HG03175 (cell line): ENCODE data around the gene PCDHB8.
"Not testable (repeated sequence)": the region's sequence is repeated elsewhere in the genome, so short reads cannot be mapped to it uniquely, and the experiment has no call there.

Experiments
- ATAC-seq: cut with Tn5 transposase; IDR thresholded peaks from one replicate; pipeline ENCODE4 v1.9.1; 2021; ENCODE audit warnings: mild to moderate bottlenecking, moderate library complexity; ENCODE audit not compliant: unreplicated experiment

The PCDHB8 gene

DNA sequence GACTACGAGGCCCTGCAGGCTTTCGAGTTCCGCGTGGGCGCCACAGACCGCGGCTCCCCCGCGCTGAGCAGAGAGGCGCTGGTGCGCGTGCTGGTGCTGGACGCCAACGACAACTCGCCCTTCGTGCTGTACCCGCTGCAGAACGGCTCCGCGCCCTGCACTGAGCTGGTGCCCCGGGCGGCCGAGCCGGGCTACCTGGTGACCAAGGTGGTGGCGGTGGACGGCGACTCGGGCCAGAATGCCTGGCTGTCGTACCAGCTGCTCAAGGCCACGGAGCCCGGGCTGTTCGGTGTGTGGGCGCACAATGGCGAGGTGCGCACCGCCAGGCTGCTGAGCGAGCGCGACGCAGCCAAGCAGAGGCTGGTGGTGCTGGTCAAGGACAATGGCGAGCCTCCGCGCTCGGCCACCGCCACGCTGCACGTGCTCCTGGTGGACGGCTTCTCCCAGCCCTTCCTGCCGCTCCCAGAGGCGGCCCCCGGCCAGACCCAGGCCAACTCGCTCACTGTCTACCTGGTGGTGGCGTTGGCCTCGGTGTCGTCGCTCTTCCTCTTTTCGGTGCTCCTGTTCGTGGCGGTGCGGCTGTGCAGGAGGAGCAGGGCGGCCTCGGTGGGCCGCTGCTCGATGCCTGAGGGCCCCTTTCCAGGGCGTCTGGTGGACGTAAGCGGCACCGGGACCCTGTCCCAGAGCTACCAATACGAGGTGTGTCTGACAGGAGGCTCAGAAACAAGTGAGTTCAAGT is 6.7 kb downstream of the PCDHB8 start:
- not testable (repeated sequence) for ATAC-seq

DNA sequence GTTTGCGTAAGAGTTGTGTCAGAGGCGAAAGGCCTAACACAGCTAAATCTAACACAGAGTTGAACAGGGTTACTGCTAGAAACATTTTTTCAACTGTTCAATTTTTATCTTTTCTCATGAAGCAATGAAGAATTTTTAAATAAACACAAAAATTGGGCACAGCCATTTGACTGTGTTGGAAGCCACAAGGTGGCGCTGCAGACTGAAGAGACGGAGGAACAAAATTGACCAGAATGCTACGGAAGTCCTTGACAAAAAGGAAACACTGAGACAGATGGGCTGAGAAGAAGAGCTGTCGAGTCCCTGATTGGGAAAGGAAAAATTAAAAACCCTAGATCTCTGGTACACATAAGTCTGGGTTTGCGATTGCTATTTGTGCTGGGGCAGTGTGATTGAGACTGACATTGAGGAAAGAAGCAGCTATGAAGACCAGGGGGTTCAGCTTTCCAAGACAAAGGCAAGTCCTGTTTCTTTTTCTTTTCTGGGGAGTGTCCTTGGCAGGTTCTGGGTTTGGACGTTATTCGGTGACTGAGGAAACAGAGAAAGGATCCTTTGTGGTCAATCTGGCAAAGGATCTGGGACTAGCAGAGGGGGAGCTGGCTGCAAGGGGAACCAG is 9.4 kb downstream of the PCDHB8 start, which contains the start of gene PCDHB9:
PCDHB9 (plus strand) TSS at position 265 of the 616 bp plus-strand sequence; CDS start at position 423, 158 bp downstream.
- no peak for ATAC-seq

DNA sequence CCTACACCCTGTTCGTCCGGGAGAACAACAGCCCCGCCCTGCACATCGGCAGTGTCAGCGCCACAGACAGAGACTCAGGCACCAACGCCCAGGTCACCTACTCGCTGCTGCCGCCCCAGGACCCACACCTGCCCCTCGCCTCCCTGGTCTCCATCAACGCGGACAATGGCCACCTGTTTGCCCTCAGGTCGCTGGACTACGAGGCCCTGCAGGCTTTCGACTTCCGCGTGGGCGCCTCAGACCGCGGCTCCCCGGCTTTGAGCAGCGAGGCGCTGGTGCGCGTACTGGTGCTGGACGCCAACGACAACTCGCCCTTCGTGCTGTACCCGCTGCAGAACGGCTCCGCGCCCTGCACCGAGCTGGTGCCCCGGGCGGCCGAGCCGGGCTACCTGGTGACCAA is 11.1 kb downstream of the PCDHB8 start:
- not testable (repeated sequence) for ATAC-seq

DNA sequence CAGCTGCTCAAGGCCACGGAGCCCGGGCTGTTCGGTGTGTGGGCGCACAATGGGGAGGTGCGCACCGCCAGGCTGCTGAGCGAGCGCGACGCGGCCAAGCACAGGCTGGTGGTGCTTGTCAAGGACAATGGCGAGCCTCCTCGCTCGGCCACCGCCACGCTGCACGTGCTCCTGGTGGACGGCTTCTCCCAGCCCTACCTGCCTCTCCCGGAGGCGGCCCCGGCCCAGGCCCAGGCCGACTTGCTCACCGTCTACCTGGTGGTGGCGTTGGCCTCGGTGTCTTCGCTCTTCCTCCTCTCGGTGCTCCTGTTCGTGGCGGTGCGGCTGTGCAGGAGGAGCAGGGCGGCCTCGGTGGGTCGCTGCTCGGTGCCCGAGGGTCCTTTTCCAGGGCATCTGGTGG is 11.5 kb downstream of the PCDHB8 start:
- not testable (repeated sequence) for ATAC-seq

DNA sequence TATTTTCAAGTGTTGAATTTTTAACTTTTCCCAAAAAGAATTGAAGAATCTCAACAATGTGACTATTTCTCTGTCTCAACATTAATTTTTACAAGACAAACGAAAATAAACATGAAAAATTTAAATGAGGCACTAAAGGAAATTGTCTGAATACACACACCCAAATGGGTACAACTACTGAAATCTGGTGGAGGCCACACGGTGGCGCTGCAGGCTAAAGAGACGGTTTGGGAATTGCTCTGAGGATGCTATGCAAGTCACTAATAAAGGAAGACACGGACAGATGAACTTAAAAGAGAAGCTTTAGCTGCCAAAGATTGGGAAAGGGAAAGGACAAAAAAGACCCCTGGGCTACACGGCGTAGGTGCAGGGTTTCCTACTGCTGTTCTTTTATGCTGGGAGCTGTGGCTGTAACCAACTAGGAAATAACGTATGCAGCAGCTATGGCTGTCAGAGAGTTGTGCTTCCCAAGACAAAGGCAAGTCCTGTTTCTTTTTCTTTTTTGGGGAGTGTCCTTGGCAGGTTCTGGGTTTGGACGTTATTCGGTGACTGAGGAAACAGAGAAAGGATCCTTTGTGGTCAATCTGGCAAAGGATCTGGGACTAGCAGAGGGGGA is 14.6 kb downstream of the PCDHB8 start, which contains the start of gene PCDHB10:
PCDHB10 (plus strand) TSS at position 244 of the 616 bp plus-strand sequence; CDS start at position 444, 200 bp downstream.
- no peak for ATAC-seq

DNA sequence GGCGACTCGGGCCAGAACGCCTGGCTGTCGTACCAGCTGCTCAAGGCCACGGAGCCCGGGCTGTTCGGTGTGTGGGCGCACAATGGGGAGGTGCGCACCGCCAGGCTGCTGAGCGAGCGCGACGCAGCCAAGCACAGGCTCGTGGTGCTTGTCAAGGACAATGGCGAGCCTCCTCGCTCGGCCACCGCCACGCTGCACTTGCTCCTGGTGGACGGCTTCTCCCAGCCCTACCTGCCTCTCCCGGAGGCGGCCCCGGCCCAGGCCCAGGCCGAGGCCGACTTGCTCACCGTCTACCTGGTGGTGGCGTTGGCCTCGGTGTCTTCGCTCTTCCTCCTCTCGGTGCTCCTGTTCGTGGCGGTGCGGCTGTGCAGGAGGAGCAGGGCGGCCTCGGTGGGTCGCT is 16.7 kb downstream of the PCDHB8 start:
- not testable (repeated sequence) for ATAC-seq

DNA sequence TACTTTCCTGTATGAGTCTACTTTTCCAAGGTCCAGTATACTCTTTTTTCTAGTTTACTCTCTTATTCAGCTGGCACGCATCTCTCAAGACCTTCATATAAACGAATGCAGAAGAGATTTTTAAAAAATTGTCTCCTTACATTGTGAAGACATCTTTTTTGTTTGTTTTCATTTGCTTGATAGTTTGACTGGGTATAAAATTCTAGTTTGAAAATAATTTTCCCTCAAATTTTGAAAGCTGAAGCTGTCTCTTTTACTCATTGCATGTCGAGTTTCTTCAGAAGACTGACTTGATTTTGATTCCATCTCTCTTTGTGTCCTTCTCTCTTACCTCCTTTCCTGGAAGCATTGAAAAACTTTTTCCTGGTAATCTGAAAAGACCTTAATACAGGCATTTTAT is 18.8 kb downstream of the PCDHB8 start:
- ATAC-seq = no peak

DNA sequence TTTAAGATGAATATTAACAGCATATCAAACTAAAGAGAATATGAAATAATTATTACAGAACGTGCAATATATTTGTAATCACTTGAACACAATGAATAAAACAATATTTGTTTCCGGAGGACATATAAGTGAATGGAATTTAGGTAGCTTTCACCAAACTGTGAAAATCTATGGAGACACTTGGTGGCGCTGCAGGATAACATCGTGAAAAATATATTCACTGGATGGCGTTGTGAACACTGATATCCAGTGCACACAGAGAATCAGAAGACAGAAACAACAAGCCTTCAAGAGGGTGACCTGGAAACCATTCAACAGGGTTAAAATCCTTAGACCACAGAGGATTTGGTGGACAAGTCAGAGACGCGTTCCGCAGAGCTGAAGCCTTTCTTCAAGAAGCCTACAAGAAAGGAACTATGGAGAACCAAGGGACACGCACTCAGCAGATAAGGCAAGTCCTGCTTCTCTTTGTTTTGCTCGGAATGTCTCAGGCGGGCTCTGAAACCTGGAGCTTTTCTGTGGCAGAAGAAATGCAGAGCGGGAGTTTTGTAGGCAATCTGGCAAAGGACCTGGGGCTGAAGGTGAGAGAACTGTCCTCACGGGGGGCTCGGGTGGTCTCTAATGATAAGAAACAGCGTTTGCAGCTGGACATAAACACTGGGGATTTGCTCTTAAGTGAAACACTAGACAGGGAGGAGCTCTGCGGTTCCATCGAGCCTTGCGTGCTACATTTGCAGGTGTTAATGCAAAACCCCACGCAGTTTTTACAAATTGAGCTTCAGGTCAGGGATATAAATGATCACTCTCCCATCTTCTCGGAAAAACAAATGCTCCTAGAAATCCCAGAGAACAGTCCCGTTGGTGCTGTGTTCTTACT is 22.0 kb downstream of the PCDHB8 start, which contains the start of gene PCDHB11:
PCDHB11 (plus strand) TSS at position 269 of the 877 bp plus-strand sequence; CDS start at position 417, 148 bp downstream.
- no peak for ATAC-seq

DNA sequence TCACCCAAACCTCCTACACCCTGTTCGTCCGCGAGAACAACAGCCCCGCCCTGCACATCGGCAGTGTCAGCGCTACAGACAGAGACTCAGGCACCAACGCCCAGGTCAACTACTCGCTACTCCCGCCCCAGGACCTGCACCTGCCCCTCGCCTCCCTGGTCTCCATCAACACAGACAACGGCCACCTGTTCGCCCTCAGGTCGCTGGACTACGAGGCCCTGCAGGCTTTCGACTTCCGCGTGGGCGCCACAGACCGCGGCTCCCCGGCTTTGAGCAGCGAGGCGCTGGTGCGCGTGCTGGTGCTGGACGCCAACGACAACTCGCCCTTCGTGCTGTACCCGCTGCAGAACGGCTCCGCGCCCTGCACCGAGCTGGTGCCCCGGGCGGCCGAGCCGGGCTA is 23.5 kb downstream of the PCDHB8 start:
- ATAC-seq = not testable (repeated sequence)

DNA sequence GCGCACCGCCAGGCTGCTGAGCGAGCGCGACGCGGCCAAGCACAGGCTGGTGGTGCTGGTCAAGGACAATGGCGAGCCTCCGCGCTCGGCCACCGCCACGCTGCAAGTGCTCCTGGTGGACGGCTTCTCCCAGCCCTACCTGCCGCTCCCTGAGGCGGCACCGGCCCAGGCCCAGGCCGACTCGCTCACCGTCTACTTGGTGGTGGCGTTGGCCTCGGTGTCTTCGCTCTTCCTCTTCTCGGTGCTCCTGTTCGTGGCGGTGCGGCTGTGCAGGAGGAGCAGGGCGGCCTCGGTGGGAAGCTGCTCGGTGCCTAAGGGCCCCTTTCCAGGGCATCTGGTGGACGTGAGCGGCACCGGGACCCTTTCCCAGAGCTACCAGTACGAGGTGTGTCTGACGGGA is 24.1 kb downstream of the PCDHB8 start:
- ATAC-seq = not testable (repeated sequence)

DNA sequence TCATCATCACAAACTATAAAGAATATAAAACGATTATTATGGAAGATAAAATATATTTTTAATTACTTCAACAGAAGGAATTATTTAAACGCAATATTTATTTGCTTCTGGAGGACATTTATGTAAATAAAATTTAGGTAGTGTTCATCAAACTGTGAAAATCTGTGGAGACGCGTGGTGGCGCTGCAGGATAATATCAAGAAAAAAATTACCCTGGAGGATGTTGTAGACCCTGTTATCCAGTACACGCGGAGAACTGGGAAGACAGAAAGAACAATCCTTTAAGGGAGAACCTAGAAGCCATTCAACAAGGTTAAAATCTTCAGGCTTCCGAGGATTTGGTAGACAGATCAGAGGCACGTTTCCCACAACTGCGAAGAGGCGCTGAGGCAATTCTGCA is 30.9 kb downstream of the PCDHB8 start, which contains the start of gene PCDHB12:
PCDHB12 (plus strand) TSS at position 242 of the 400 bp plus-strand sequence. CDS start 189 bp downstream, outside the sequence.
- ATAC-seq = no peak

DNA sequence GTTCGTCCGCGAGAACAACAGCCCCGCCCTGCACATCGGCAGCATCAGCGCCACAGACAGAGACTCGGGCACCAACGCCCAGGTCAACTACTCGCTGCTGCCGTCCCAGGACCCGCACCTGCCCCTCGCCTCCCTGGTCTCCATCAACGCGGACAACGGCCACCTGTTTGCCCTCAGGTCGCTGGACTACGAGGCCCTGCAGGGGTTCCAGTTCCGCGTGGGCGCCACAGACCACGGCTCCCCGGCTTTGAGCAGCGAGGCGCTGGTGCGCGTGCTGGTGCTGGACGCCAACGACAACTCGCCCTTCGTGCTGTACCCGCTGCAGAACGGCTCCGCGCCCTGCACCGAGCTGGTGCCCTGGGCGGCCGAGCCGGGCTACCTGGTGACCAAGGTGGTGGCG is 32.7 kb downstream of the PCDHB8 start:
- not testable (repeated sequence) for ATAC-seq

DNA sequence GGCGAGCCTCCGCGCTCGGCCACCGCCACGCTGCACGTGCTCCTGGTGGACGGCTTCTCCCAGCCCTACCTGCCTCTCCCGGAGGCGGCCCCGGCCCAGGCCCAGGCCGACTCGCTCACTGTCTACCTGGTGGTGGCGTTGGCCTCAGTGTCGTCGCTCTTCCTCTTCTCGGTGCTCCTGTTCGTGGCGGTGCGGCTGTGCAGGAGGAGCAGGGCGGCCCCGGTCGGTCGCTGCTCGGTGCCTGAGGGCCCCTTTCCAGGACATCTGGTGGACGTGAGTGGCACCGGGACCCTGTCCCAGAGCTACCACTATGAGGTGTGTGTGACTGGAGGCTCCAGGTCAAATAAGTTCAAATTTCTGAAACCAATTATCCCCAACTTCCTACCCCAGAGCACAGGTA is 33.3 kb downstream of the PCDHB8 start:
- not testable (repeated sequence) for ATAC-seq

DNA sequence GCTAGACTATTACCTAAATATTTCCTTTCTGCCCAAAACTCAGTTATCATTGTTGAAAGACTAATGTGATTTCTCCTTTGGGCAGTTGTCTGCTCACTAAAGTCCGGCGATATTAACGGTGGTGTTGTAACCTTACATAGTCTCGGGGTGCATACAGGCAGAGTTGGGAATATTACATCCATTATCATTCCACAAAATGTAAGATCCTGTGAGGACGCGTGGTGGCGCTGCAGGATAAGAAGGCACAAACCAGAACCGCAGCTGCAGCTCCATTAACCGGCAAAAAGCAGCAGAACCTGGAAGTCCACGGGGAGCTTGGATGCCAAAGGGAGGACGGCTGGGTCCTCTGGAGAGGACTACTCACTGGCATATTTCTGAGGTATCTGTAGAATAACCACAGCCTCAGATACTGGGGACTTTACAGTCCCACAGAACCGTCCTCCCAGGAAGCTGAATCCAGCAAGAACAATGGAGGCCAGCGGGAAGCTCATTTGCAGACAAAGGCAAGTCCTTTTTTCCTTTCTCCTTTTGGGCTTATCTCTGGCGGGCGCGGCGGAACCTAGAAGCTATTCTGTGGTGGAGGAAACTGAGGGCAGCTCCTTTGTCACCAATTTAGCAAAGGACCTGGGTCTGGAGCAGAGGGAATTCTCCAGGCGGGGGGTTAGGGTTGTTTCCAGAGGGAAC is 36.2 kb downstream of the PCDHB8 start, which contains the start of gene PCDHB13:
PCDHB13 (plus strand) TSS at position 264 of the 684 bp plus-strand sequence; CDS start at position 469, 205 bp downstream.
- not testable (repeated sequence) for ATAC-seq

DNA sequence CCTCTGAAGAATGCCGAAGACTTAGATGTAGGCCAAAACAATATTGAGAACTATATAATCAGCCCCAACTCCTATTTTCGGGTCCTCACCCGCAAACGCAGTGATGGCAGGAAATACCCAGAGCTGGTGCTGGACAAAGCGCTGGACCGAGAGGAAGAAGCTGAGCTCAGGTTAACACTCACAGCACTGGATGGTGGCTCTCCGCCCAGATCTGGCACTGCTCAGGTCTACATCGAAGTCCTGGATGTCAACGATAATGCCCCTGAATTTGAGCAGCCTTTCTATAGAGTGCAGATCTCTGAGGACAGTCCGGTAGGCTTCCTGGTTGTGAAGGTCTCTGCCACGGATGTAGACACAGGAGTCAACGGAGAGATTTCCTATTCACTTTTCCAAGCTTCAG is 37.0 kb downstream of the PCDHB8 start:
- ATAC-seq = not testable (repeated sequence)

DNA sequence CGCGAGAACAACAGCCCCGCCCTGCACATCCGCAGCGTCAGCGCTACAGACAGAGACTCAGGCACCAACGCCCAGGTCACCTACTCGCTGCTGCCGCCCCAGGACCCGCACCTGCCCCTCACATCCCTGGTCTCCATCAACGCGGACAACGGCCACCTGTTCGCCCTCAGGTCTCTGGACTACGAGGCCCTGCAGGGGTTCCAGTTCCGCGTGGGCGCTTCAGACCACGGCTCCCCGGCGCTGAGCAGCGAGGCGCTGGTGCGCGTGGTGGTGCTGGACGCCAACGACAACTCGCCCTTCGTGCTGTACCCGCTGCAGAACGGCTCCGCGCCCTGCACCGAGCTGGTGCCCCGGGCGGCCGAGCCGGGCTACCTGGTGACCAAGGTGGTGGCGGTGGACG is 37.9 kb downstream of the PCDHB8 start:
- not testable (repeated sequence) for ATAC-seq

DNA sequence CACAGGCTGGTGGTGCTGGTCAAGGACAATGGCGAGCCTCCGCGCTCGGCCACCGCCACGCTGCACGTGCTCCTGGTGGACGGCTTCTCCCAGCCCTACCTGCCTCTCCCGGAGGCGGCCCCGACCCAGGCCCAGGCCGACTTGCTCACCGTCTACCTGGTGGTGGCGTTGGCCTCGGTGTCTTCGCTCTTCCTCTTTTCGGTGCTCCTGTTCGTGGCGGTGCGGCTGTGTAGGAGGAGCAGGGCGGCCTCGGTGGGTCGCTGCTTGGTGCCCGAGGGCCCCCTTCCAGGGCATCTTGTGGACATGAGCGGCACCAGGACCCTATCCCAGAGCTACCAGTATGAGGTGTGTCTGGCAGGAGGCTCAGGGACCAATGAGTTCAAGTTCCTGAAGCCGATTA is 38.4 kb downstream of the PCDHB8 start:
- ATAC-seq = not testable (repeated sequence)

DNA sequence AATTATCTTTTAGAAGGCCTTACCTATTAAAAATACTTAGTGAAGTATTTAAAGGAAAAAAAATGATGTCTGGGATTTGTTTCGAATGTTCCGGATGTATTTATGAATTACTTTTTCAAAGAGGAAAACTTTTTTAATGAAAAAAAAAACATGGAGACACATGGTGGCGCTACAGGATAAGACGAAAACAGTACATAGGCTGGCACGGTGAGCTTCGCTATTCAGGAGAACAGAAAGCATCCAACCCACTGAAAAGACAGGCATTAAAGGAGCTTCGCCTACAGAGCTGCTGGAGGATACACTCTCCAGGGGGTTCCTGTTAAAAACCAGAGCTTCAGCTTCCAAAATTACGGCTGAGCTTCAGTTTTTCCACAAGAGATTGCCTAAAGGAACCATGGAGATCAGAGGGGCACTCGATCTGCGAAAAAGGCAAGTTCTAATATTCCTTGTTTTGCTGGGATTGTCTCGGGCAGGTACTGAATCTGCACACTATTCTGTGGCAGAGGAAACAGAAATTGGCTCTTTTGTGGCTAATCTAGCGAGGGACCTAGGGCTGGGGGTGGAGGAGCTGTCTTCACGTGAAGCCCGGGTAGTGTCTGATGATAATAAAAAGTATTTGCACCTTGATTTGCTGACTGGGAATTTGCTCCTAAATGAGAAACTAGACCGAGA is 45.7 kb downstream of the PCDHB8 start, which contains the start of gene PCDHB14:
PCDHB14 (plus strand) TSS at position 232 of the 672 bp plus-strand sequence; CDS start at position 395, 163 bp downstream.
- no peak for ATAC-seq

DNA sequence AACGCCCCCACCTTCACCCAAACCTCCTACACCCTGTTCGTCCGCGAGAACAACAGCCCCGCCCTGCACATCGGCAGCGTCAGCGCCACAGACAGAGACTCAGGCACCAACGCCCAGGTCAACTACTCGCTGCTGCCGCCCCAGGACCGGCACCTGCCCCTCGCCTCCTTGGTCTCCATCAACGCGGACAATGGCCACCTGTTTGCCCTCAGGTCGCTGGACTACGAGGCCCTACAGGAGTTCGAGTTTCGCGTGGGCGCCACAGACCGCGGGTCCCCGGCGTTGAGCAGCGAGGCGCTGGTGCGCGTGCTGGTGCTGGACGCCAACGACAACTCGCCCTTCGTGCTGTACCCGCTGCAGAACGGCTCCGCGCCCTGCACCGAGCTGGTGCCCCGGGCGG is 47.3 kb downstream of the PCDHB8 start:
- not testable (repeated sequence) for ATAC-seq
